Caco-2 (cell line): ENCODE measurements around the gene NUMA1. TPM values are rescaled to one million over a fixed set of nuclear protein-coding genes. Genes with fewer than 3 reads are reported as not detected.

Experiments
- BruUV-seq: library from RNA; stranded (reverse); fragments of 400-500 nt; replicated peaks from 2 replicates; lab custom pipeline; 2021; lab: Mats Ljungman, UMichigan
- CTCF ChIA-PET: fragments of 300-600 bp; sonication (Branson Sonifier 250); formaldehyde crosslinking; loops from one replicate; lab custom pipeline; 2022; ENCODE audit warnings: antibody characterized with exemption; lab: Charles Lee
- POLR2A ChIA-PET: fragments of 300-600 bp; sonication (Branson Sonifier 250); formaldehyde crosslinking; loops from one replicate; lab custom pipeline; 2022; ENCODE audit warnings: antibody characterized with exemption; lab: Charles Lee
- DNase-seq, 2 experiments: peaks; one replicate each; pipeline versions ENCODE4 v3.0.0 to v3.0.0-alpha.2; 2020 to 2022
- H3K27me3 ChIP-seq: replicated peaks from 2 replicates; pipeline ENCODE4 v1.6.0; 2011; ENCODE audit warnings: low read length; ENCODE audit not compliant: control insufficient read depth, insufficient read depth
- H3K36me3 ChIP-seq: 2 replicates; pipeline ENCODE4 v1.5.1; 2011; ENCODE audit warnings: low read length; ENCODE audit not compliant: control insufficient read depth, insufficient read depth
- H3K4me1 ChIP-seq: fragments of 250-450 bp; sonication (Bioruptor Pico); 2 replicates; pipeline ENCODE4 v1.5.1; 2020; ENCODE audit warnings: mild to moderate bottlenecking
- H3K4me3 ChIP-seq: 2 replicates; pipeline ENCODE4 v1.5.1; 2011; ENCODE audit warnings: low read depth, mild to moderate bottlenecking, control low read depth, low read length
- H3K9me3 ChIP-seq: fragments of 250-450 bp; sonication (Bioruptor Pico); 2 replicates; pipeline ENCODE4 v1.5.1; 2020; ENCODE audit warnings: mild to moderate bottlenecking, moderate library complexity
- H3K27ac Mint-ChIP-seq: one replicate; pipeline ENCODE4 v1.8.0; 2022; ENCODE audit warnings: mixed read lengths; ENCODE audit not compliant: unreplicated experiment
- H3K27me3 Mint-ChIP-seq: one replicate; pipeline ENCODE4 v1.8.0; 2022; ENCODE audit warnings: mixed read lengths; ENCODE audit not compliant: insufficient read depth, unreplicated experiment
- H3K36me3 Mint-ChIP-seq: one replicate; pipeline ENCODE4 v1.8.0; 2022; ENCODE audit warnings: mild to moderate bottlenecking, mixed read lengths; ENCODE audit not compliant: insufficient read depth, unreplicated experiment
- H3K4me1 Mint-ChIP-seq: one replicate; pipeline ENCODE4 v1.8.0; 2022; ENCODE audit warnings: low read depth, mixed read lengths; ENCODE audit not compliant: unreplicated experiment
- H3K4me3 Mint-ChIP-seq: one replicate; pipeline ENCODE4 v1.8.0; 2022; ENCODE audit warnings: mild to moderate bottlenecking, moderate library complexity, mixed read lengths; ENCODE audit not compliant: unreplicated experiment
- H3K9me3 Mint-ChIP-seq: one replicate; pipeline ENCODE4 v1.8.0; 2022; ENCODE audit warnings: mixed read lengths; ENCODE audit not compliant: unreplicated experiment
- CTCF ChIP-seq, 2 experiments: fragments of 200-600 bp in 1 of 2; IDR thresholded peaks; 1 replicate in 1 of 2; 2 replicates in 1 of 2; pipeline versions ENCODE4 v1.5.1 to v1.8.0; 2011 to 2022; ENCODE audit warnings: antibody characterized with exemption in 1 of 2, control low read depth in 1 of 2, inconsistent platforms in 1 of 2, low read depth in 1 of 2, low read length in 1 of 2, mild to moderate bottlenecking in 1 of 2, moderate library complexity in 1 of 2; ENCODE audit not compliant: insufficient read depth in 1 of 2, severe bottlenecking in 1 of 2, unreplicated experiment in 1 of 2
- intact Hi-C: fragments of 100-400 bp; cut with micrococcal nuclease; formaldehyde crosslinking; loops from one replicate; pipeline ENCODE4 v1.10.0; 2022; ENCODE audit not compliant: unreplicated experiment
- total RNA-seq: library from RNA; stranded (reverse); gene quantifications from 2 replicates; pipeline ENCODE4 v1.2.3, GENCODE V29; 2022

NUMA1 gene
- total RNA-seq, 1 experiment from 2014 or later: 190 TPM

GRCh38 chr11:71996517-71996916 lies 83.8 kb downstream of the NUMA1 start:
- POLR2A ChIA-PET: no interaction called here
- H3K9me3 ChIP-seq: no peaks in the 10 kb centered on the region
- no peaks in the 10 kb centered on the region for H3K9me3 Mint-ChIP-seq

GRCh38 chr11:71995726-71996291 lies 84.5 kb downstream of the NUMA1 start:
- Histone ChIP-seq H3K4me3 (no peak overlapping the region), H3K27me3 (no peaks in the 10 kb centered on the region), H3K9me3 (no peaks in the 10 kb centered on the region), H3K36me3 (peaks cover 7% of the 10 kb centered on the region; the same call in 1 of the 2 replicates), H3K4me1 (no peaks in the 10 kb centered on the region)
- no peaks in the 10 kb centered on the region for H3K9me3 Mint-ChIP-seq
- BruUV-seq: no TSS peak
- POLR2A ChIA-PET: no interaction called here
- peaks cover 64% of the 10 kb centered on the region for H3K36me3 Mint-ChIP-seq
- H3K4me1 Mint-ChIP-seq: no peaks in the 10 kb centered on the region
- H3K4me3 Mint-ChIP-seq: no peak overlapping the region
- DNase-seq: no peak
- TF ChIP-seq CTCF (IDR thresholded peaks at IDR 0.05; ENCODE audit: insufficient read depth in 1 of 2, low read depth in 1 of 2, low read length in 1 of 2, severe bottlenecking in 1 of 2, unreplicated experiment in 1 of 2): no peak
- CTCF ChIA-PET: no interaction called here
- intact Hi-C loops: no loop called here
- H3K27ac Mint-ChIP-seq: no peak overlapping the region
- H3K27me3 Mint-ChIP-seq: no peaks in the 10 kb centered on the region

More at GRCh38 chr11:71996517-71996916, 83.8 kb downstream of the NUMA1 start:
- no peaks in the 10 kb centered on the region for H3K4me1 Mint-ChIP-seq
- no peak overlapping the region for H3K4me3 ChIP-seq
- TSS peak; percentile 25 for BruUV-seq
- no peak for TF ChIP-seq CTCF (IDR thresholded peaks at IDR 0.05; ENCODE audit: insufficient read depth in 1 of 2, low read depth in 1 of 2, low read length in 1 of 2, severe bottlenecking in 1 of 2, unreplicated experiment in 1 of 2)
- intact Hi-C loops: no loop called here
- H3K4me1 ChIP-seq: no peaks in the 10 kb centered on the region
- CTCF ChIA-PET: interaction anchor here (0.5 kb wide), 1 partner anchor 451 kb away, joined by 7 read pairs; no protein-coding TSS in a partner anchor
- DNase-seq: no peak
- H3K4me3 Mint-ChIP-seq: no peak overlapping the region
- H3K27ac Mint-ChIP-seq: no peak overlapping the region
- peaks cover 70% of the 10 kb centered on the region for H3K36me3 Mint-ChIP-seq
- no peaks in the 10 kb centered on the region for H3K27me3 ChIP-seq
- no peaks in the 10 kb centered on the region for H3K27me3 Mint-ChIP-seq
- H3K36me3 ChIP-seq: peaks cover 8% of the 10 kb centered on the region

DNA sequence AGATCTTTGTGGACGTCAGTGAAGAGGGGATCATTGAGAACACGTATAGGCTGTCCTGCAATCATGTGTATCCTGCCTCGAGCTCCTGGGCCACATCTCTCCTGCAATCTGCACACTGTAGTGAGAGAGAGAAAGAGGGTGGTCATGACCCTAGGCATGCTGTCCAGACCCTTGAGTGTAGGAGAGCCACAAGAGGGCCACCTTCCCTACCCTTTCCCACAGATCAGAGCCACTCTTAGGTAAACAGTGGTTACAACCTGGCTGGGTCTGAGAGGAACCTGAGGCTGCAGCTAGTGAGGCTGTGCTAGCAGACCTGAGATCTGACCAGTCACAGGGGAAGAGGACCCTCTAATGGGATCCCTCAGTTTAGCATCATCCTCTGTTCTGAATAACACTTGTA lies 85.6 kb downstream of the NUMA1 start:
- H3K4me1 Mint-ChIP-seq: no peaks in the 10 kb centered on the region
- DNase-seq: peak in 1 of 2 experiments; percentile 29
- no peaks in the 10 kb centered on the region for H3K9me3 Mint-ChIP-seq
- BruUV-seq: no TSS peak
- ChIA-PET CTCF (no interaction called here), POLR2A (no interaction called here)
- no peaks in the 10 kb centered on the region for H3K4me1 ChIP-seq
- peaks cover 64% of the 10 kb centered on the region for H3K36me3 Mint-ChIP-seq
- H3K27me3 Mint-ChIP-seq: no peaks in the 10 kb centered on the region
- no peak for TF ChIP-seq CTCF (IDR thresholded peaks at IDR 0.05; ENCODE audit: insufficient read depth in 1 of 2, low read depth in 1 of 2, low read length in 1 of 2, severe bottlenecking in 1 of 2, unreplicated experiment in 1 of 2)
- H3K9me3 ChIP-seq: no peaks in the 10 kb centered on the region
- H3K4me3 Mint-ChIP-seq: no peak overlapping the region
- H3K27me3 ChIP-seq: no peaks in the 10 kb centered on the region
- no peak overlapping the region for H3K27ac Mint-ChIP-seq
- peaks cover 7% of the 10 kb centered on the region; the same call in 1 of the 2 replicates for H3K36me3 ChIP-seq
- no peak overlapping the region for H3K4me3 ChIP-seq
- intact Hi-C loops: no loop called here
